A549 (cell line): Measurements from ENCODE around the gene PTGR2. TPM values are rescaled to one million over a fixed set of nuclear protein-coding genes. Genes with fewer than 3 reads are reported as not detected.
"Not testable (repeated sequence)": the region's sequence is repeated elsewhere in the genome, so short reads cannot be mapped to it uniquely, and the experiment has no call there.

Experiments
- ATAC-seq, 2 experiments: fragments of 200-7000 bp in 1 of 2; fragments of >200 bp in 1 of 2; cut with Nextera tagmentation in 1 of 2; cut with Tn5 transposase in 1 of 2; 3 replicates each; pipeline versions ENCODE4 v1.8.0 to v1.9.1; 2018 to 2020; ENCODE audit warnings: mild to moderate bottlenecking in 1 of 2, moderate library complexity in 1 of 2
- CTCF ChIA-PET: fragments of 300-600 bp; sonication (Branson Sonifier 250); formaldehyde crosslinking; extraction: SDS; loops from one replicate; lab custom pipeline; 2021; ENCODE audit warnings: antibody characterized with exemption, inconsistent platforms; lab: Yijun Ruan, JAX
- POLR2A ChIA-PET: fragments of 350-600 bp; formaldehyde crosslinking; extraction: SDS; loops from one replicate; lab custom pipeline; 2021; ENCODE audit warnings: antibody characterized with exemption, inconsistent platforms; lab: Yijun Ruan, JAX
- DNase-seq, 2 experiments: peaks; one replicate each; pipeline versions ENCODE4 v3.0.0 to v3.0.0-alpha.2; 2011 to 2016; ENCODE audit warnings: low read depth in 1 of 2, low spot score in 1 of 2
- FAIRE-seq: peaks from 2 replicates; lab custom pipeline; 2011; peaks lifted over from hg19 to GRCh38; lab: Jason Lieb, UNC
- H3K27ac ChIP-seq, 2 experiments: fragments of >200 bp; sonication (Bioruptor Twin); formaldehyde crosslinking; 3 replicates each; pipeline ENCODE4 v1.5.1; 2016 to 2017
- H3K4me1 ChIP-seq: fragments of >200 bp; sonication (Bioruptor Twin); formaldehyde crosslinking; 3 replicates; pipeline ENCODE4 v1.6.1; 2016
- H3K4me2 ChIP-seq: fragments of >200 bp; sonication (Bioruptor Twin); formaldehyde crosslinking; 3 replicates; pipeline ENCODE4 v1.6.1; 2016
- H3K4me3 ChIP-seq: fragments of >200 bp; sonication (Bioruptor Twin); formaldehyde crosslinking; 3 replicates; pipeline ENCODE4 v1.5.1; 2016
- H3K9me3 ChIP-seq: fragments of >200 bp; sonication (Bioruptor Twin); formaldehyde crosslinking; 3 replicates; pipeline ENCODE4 v1.6.1; 2016
- ATOH8 ChIP-seq: fragments of 250-450 bp; sonication (Bioruptor Pico); IDR thresholded peaks from 2 replicates; pipeline ENCODE4 v1.5.0; 2020; ENCODE audit warnings: low read depth, mild to moderate bottlenecking, moderate library complexity
- BCL3 ChIP-seq: fragments of >200 bp; sonication (Bioruptor Twin); formaldehyde crosslinking; IDR thresholded peaks from 3 replicates; pipeline ENCODE4 v1.6.1; 2016
- E2F6 ChIP-seq: IDR thresholded peaks from 2 replicates; pipeline ENCODE4 v1.6.1; 2012; ENCODE audit warnings: low read depth, borderline replicate concordance
- EHF ChIP-seq: fragments of 250-450 bp; sonication (Bioruptor Pico); IDR thresholded peaks from 2 replicates; pipeline ENCODE4 v1.5.0; 2020; ENCODE audit warnings: mild to moderate bottlenecking
- EHMT2 ChIP-seq: fragments of 200-600 bp; sonication (generic); IDR thresholded peaks from 2 replicates; pipeline ENCODE4 v1.6.1; 2016; ENCODE audit warnings: antibody characterized with exemption, low read depth, mild to moderate bottlenecking, moderate library complexity
- ESRRA ChIP-seq: fragments of 150-350 bp; IDR thresholded peaks from 2 replicates; pipeline ENCODE4 v1.6.1; 2014; ENCODE audit warnings: mild to moderate bottlenecking, low read length, borderline replicate concordance
- FOSB ChIP-seq: fragments of 250-450 bp; sonication (Bioruptor Pico); IDR thresholded peaks from 2 replicates; pipeline ENCODE4 v1.5.0; 2020; ENCODE audit warnings: mild to moderate bottlenecking, moderate library complexity
- FOXS1 ChIP-seq: fragments of 250-450 bp; sonication (Bioruptor Pico); IDR thresholded peaks from 2 replicates; pipeline ENCODE4 v1.5.0; 2020; ENCODE audit warnings: mild to moderate bottlenecking, moderate library complexity
- GATA3 ChIP-seq: IDR thresholded peaks from 2 replicates; pipeline ENCODE4 v1.6.1; 2012; ENCODE audit warnings: borderline replicate concordance
- HEYL ChIP-seq: fragments of 250-450 bp; sonication (Bioruptor Pico); IDR thresholded peaks from 2 replicates; pipeline ENCODE4 v1.8.0; 2021; ENCODE audit warnings: mild to moderate bottlenecking, moderate library complexity
- KDM1A ChIP-seq: fragments of 200-600 bp; sonication (generic); IDR thresholded peaks from 2 replicates; pipeline ENCODE4 v1.6.1; 2016; ENCODE audit warnings: low read depth, mild to moderate bottlenecking
- MAFK ChIP-seq: fragments of 450-650 bp; IDR thresholded peaks from 2 replicates; pipeline ENCODE4 v1.6.1; 2014; ENCODE audit not compliant: partially characterized antibody
- PBX3 ChIP-seq: IDR thresholded peaks from 2 replicates; pipeline ENCODE4 v1.6.1; 2012
- POLR2AphosphoS2 ChIP-seq: conservative IDR thresholded peaks from 2 replicates; pipeline ENCODE4 v1.6.1; 2012; ENCODE audit warnings: low read length, improper control_type of control experiment, inconsistent platforms
- RCOR1 ChIP-seq: fragments of 150-350 bp; IDR thresholded peaks from 2 replicates; pipeline ENCODE4 v1.6.1; 2014; ENCODE audit warnings: antibody characterized with exemption, low read length, low read depth
- TFCP2L1 ChIP-seq: fragments of 250-450 bp; sonication (Bioruptor Pico); IDR thresholded peaks from 2 replicates; pipeline ENCODE4 v1.5.0; 2021; ENCODE audit warnings: mild to moderate bottlenecking
- TP53 ChIP-seq: fragments of 250-450 bp; sonication (Bioruptor Pico); IDR thresholded peaks from 2 replicates; pipeline ENCODE4 v1.5.0; 2021; ENCODE audit warnings: mild to moderate bottlenecking, moderate library complexity
- WGBS: methylation state at CpG from one replicate; pipeline ENCODE4 v1.1.6; 2017; ENCODE audit errors: missing lambda C conversion rate; 5-methylcytosine and 5-hydroxymethylcytosine counted together
- polyA plus RNA-seq, 4 experiments: library from polyadenylated mRNA; depleted of rRNA in 3 of 4; stranded (reverse); fragments of >200 nt; fragmentation: RNase III in 1 of 4; extraction: RNeasy Plus Mini Kit Qiagen cat#74134 plus additional on column Dnase treatment in 1 of 4; gene quantifications; 2 replicates in 3 of 4; 3 replicates in 1 of 4; pipeline ENCODE4 v1.2.3, GENCODE V29; 2011 to 2017

Gene PTGR2
- polyA plus RNA-seq, 2 of the 4 experiments (the other 2 are of a cell fraction), result 13.5 to 30.5 TPM

GRCh38 chr14:73865534-73866113, 14.0 kb downstream of the PTGR2 start:
- POLR2A ChIA-PET, result interaction anchor here (0.6 to 0.9 kb wide), 2 partner anchors 14 to 129 kb away, joined by 3 read pairs; partner anchors contain the start of gene PTGR2
- Histone ChIP-seq H3K27ac (no peak overlapping the region), H3K4me1 (no peaks in the 10 kb centered on the region), H3K9me3 (no peaks in the 10 kb centered on the region), H3K4me2 (no peak overlapping the region), H3K4me3 (no peak overlapping the region)
- 92% methylated on average over 8 of the region's 8 CpGs for WGBS
- ATAC-seq (no peak), DNase-seq (no peak), FAIRE-seq (no peak)
- CTCF ChIA-PET, result interaction anchor here (1.2 kb wide), 1 partner anchor 11 kb away, joined by 3 read pairs; no protein-coding TSS in a partner anchor
- TF ChIP-seq RCOR1 (no peak), MAFK (peak; percentile 96)

GRCh38 chr14:73869754-73870153, 18.1 kb downstream of the PTGR2 start:
- H3K27ac ChIP-seq, H3K4me3 ChIP-seq, ATAC-seq, DNase-seq, H3K4me1 ChIP-seq, H3K4me2 ChIP-seq, FAIRE-seq, H3K9me3 ChIP-seq: not testable (repeated sequence)
- WGBS, result 93% methylated on average over 11 of the region's 11 CpGs
- ChIA-PET CTCF (interaction anchor here (0.6 to 1.7 kb wide), 3 partner anchors 11 to 141 kb away, joined by 3 to 5 read pairs (median 5); no protein-coding TSS in a partner anchor), POLR2A (interaction anchor here (0.6 kb wide), 1 partner anchor 11 kb away, joined by 3 read pairs; no protein-coding TSS in a partner anchor)

GRCh38 chr14:73870525-73871235, 19.0 kb downstream of the PTGR2 start:
- POLR2A ChIA-PET, result no interaction called here

More at GRCh38 chr14:73870525-73871235, 19.0 kb downstream of the PTGR2 start:
- no peaks in the 10 kb centered on the region for H3K9me3 ChIP-seq
- no peak for FAIRE-seq
- H3K27ac ChIP-seq, result no peak overlapping the region
- DNase-seq, result no peak
- 89% methylated on average over 2 of the region's 2 CpGs for WGBS
- no peak overlapping the region for H3K4me2 ChIP-seq
- CTCF ChIA-PET, result interaction anchor here (0.6 to 1.7 kb wide), 3 partner anchors 10 to 142 kb away, joined by 3 to 5 read pairs (median 5); no protein-coding TSS in a partner anchor
- H3K4me3 ChIP-seq, result no peak overlapping the region
- no peak for ATAC-seq
- TF ChIP-seq EHMT2 (no peak), EHF (CRISPR knock-in tag) (no peak), HEYL (CRISPR knock-in tag) (no peak), E2F6 (no peak), TFCP2L1 (CRISPR knock-in tag) (no peak), KDM1A (no peak), PBX3 (no peak), ATOH8 (no peak), FOXS1 (CRISPR knock-in tag) (no peak), FOSB (CRISPR knock-in tag) (no peak), ESRRA (no peak), BCL3 (no peak), GATA3 (no peak), TP53 (CRISPR knock-in tag) (no peak), POLR2AphosphoS2 (no peak)
- no peaks in the 10 kb centered on the region for H3K4me1 ChIP-seq
